GM12891 (cell line): ENCODE results near the gene ANKRD55.

ENCODE experiments used
- POLR2A ChIP-seq: IDR thresholded peaks from 2 replicates; pipeline ENCODE4 v1.6.1; 2011; ENCODE audit warnings: low read depth, low read length, control low read depth
- POLR2AphosphoS5 ChIP-seq: IDR thresholded peaks from 2 replicates; pipeline ENCODE4 v1.6.1; 2011; ENCODE audit warnings: low read depth, low read length, control low read depth

DNA sequence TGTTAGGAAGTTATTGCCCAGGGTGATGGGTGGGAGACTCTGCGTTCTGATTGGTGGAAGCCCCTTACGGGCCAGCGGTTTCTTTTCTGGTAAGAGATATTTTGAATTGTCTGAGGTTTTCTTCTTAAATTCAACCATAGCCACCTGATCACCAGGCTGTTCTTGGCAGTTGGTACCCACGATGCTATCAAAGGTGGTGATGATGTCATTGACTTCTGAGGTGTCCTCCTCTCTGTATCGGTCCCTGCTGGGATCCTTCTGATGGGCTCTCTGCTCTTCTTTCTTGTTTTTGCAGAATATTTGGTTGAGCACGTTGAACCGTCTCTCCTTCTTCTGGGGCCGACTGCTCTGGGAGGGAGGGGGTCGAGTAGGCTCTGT is 121.7 kb downstream of the ANKRD55 start:
- no peak for TF ChIP-seq POLR2A
- no peak for TF ChIP-seq POLR2AphosphoS5
